Esophagus (tissue), 2 donors: ENCODE results near the gene PDIA6. TPM values are rescaled to one million over a fixed set of nuclear protein-coding genes. Genes with fewer than 3 reads are reported as not detected.

Experiments used
- H3K27ac ChIP-seq, 2 donors: one replicate each; pipeline ENCODE4 v1.5.1; 2013; ENCODE audit warnings: low read depth in 2 of 2, mild to moderate bottlenecking in 2 of 2, inconsistent platforms in 1 of 2, low read length in 1 of 2, moderate library complexity in 1 of 2
- H3K27me3 ChIP-seq, 2 donors: one replicate each; pipeline ENCODE4 v1.6.1; 2013; ENCODE audit warnings: low read length in 2 of 2, control low read depth in 1 of 2, mild to moderate bottlenecking in 1 of 2; ENCODE audit not compliant: insufficient read depth in 2 of 2, control insufficient read depth in 1 of 2
- H3K36me3 ChIP-seq, 2 donors: one replicate each; pipeline ENCODE4 v1.6.1; 2013; ENCODE audit warnings: low read length in 1 of 2; ENCODE audit not compliant: control insufficient read depth in 2 of 2, insufficient read depth in 2 of 2
- H3K4me1 ChIP-seq, 2 donors: one replicate each; pipeline ENCODE4 v1.6.1; 2013; ENCODE audit warnings: low read length in 1 of 2; ENCODE audit not compliant: control insufficient read depth in 2 of 2, insufficient read depth in 2 of 2
- H3K4me3 ChIP-seq, 2 donors: one replicate each; pipeline ENCODE4 v1.5.1; 2013; ENCODE audit warnings: low read length in 2 of 2, mild to moderate bottlenecking in 2 of 2, low read depth in 1 of 2, moderate library complexity in 1 of 2
- H3K9me3 ChIP-seq, 2 donors: one replicate each; pipeline ENCODE4 v1.6.1; 2013; ENCODE audit warnings: mild to moderate bottlenecking in 2 of 2, low read depth in 1 of 2, low read length in 1 of 2, moderate library complexity in 1 of 2; ENCODE audit not compliant: control insufficient read depth in 2 of 2, insufficient read depth in 1 of 2
- WGBS, 2 donors: extraction: QIAGEN DNeasy Blood & Tissue Kit; methylation state at CpG; one replicate each; pipeline ENCODE4 v1.1.7; 2013; 5-methylcytosine and 5-hydroxymethylcytosine counted together
- polyA plus RNA-seq, 2 donors: library from polyadenylated mRNA; stranded (reverse); fragments of 200-250 nt; gene quantifications; one replicate each; pipeline ENCODE4 v1.2.3, GENCODE V29; 2013
- donor health status: healthy with polysubstance abuse.
- donor health status: Bipolar disorder and iron deficiency.

PDIA6 gene
- polyA plus RNA-seq, 2 donors: 40.1 to 98.1 TPM

DNA sequence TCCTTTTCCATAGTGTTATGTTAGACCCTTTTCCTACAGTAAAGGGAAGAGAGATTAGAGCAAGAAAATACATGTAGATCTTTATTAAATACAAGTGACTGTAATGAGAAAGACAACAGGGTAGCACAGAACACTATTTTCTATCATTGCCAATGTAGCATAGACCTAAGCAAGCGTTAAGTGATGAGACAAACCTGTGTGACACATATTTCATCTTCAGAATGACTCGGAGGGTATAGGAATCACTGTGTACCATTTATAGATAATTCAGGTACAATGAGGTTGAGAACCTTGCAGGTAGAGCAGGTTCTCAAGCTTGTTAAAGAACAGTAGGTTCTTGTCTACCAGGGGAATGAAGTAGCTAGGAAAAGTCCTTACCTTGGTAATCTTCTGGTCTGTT, 15.9 kb downstream of the PDIA6 start:
- Histone ChIP-seq H3K36me3 (peaks cover 9 to 19% of the 10 kb centered on the region in 2 donors), H3K4me3 (no peak overlapping the region), H3K4me1 (no peaks in the 10 kb centered on the region), H3K27me3 (no peaks in the 10 kb centered on the region), H3K27ac (no peak overlapping the region), H3K9me3 (no peaks in the 10 kb centered on the region)
- WGBS, 2 donors: 89 to 92% methylated on average over 2 of the region's 2 CpGs

DNA sequence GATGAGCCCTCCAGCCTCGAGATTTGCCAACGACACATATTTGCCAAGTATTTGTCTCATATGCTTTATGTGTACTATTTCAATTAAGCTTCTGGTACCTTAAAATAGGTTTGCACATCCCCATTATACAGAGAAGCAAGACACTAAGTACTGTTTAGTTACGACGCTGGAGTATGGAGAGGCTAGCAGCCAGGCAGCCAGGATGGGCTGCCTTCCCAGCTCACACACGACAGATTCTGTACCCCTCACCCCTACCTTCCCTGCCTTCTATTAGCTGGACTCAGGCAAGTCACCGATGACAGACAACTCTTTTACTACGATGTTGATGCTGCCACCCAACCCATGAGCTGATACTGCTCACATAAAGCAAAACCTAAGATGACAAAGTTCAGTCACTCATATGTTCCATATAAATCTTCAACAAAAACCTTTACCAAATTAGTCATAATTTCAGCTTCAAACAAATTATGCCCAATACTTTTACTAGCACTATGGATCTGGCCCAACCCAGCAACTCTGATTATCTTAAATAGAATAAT, 17.0 kb downstream of the PDIA6 start:
- Histone ChIP-seq H3K27me3 (no peaks in the 10 kb centered on the region), H3K4me1 (no peaks in the 10 kb centered on the region), H3K4me3 (no peak overlapping the region), H3K27ac (no peak overlapping the region), H3K36me3 (peaks cover 9 to 28% of the 10 kb centered on the region in 2 donors), H3K9me3 (no peaks in the 10 kb centered on the region)
- WGBS, 2 donors: 66 to 70% methylated on average over 7 of the region's 7 CpGs

DNA sequence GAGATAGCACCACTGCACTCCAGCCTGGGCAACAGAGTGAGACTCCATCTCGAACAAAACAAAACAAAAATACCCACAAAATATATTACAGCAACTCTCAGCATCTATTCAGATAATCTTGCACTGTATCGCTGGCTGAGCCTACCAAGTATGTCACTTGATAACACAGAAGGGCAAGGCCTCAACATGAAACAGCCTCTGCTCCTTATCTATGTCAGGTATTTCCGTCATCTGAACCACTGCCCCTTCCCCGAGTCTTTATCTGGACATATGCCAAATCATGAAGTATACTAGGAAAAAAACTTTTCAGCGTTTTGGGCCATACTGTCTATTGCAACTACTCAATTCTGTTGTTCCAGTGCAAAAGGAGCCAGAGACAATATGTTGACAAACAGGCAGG, 17.7 kb downstream of the PDIA6 start:
- H3K4me1 ChIP-seq: no peaks in the 10 kb centered on the region

DNA sequence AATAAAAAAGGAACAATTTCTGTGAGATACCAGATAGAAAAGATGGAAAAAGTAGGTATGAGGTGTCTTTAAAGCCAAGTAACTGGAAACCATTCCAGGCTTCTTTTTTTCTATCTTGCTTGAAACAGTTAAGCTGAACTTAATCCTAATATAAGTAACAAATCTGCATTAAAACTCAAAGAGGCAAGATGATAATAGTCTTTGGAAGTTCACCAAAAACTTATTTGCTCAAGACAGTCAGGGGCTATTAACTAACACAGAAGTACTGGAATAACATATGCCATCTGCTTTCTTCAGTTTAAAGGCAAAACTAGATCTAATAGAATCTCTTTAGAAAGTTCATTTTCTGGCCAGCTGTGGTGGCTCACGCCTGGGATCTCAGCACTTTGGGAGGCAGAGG, 18.8 kb downstream of the PDIA6 start:
- Histone ChIP-seq H3K9me3 (no peaks in the 10 kb centered on the region), H3K27ac (no peak overlapping the region), H3K4me1 (no peaks in the 10 kb centered on the region), H3K4me3 (no peak overlapping the region), H3K27me3 (no peaks in the 10 kb centered on the region), H3K36me3 (peaks cover 9 to 35% of the 10 kb centered on the region in 2 donors)
- WGBS, 2 donors: 75 to 83% methylated on average over 1 of the region's 1 CpG

More for the DNA sequence above, 17.7 kb downstream of the PDIA6 start:
- Histone ChIP-seq H3K36me3 (peaks cover 9 to 32% of the 10 kb centered on the region in 2 donors), H3K4me3 (no peak overlapping the region), H3K27ac (no peak overlapping the region), H3K27me3 (no peaks in the 10 kb centered on the region), H3K9me3 (no peaks in the 10 kb centered on the region)
- 64 to 86% methylated on average over 5 of the region's 5 CpGs for WGBS, 2 donors

DNA sequence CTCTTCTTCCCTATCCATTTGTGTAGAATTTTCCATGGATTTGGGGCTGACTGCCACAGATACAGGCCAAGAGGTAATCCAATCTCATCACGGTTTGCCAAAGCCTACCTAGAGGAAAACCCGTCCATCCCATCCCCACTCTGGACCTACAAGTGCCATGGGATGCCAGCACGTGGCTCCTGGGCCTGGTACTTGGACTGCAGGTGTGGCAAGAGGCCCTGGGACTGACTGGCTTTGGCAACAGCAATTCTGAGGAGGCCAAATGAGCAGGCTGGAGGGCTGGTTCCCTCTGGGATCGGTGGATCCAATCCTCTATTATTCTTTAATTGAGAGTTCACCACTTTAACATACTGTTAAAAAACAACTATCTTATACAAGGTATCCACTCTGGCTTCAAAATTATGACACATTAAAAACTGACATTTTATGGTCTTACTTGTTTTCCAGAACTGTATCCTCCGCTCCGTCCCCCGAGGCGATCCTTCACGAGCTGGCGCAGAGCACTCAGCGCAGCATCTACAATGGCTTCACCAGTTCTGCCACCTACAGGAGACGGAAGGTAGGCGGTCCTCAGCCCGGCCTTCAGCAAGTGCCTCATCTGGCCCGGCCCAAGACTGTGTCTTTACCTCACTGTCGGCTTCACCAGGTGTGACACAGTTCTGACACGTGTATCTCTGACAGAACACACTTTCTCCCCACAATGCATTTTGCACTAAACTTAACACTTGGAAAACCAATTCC, 19.8 kb downstream of the PDIA6 start:
- peak overlapping the region in 1 of 2 donors; percentile 16 for H3K27ac ChIP-seq
- 92% methylated on average over 17 of the region's 17 CpGs for WGBS, 2 donors
- no peaks in the 10 kb centered on the region for H3K9me3 ChIP-seq
- H3K4me3 ChIP-seq: no peak overlapping the region
- peaks cover 9 to 38% of the 10 kb centered on the region in 2 donors for H3K36me3 ChIP-seq
- no peaks in the 10 kb centered on the region for H3K4me1 ChIP-seq
- no peaks in the 10 kb centered on the region for H3K27me3 ChIP-seq

DNA sequence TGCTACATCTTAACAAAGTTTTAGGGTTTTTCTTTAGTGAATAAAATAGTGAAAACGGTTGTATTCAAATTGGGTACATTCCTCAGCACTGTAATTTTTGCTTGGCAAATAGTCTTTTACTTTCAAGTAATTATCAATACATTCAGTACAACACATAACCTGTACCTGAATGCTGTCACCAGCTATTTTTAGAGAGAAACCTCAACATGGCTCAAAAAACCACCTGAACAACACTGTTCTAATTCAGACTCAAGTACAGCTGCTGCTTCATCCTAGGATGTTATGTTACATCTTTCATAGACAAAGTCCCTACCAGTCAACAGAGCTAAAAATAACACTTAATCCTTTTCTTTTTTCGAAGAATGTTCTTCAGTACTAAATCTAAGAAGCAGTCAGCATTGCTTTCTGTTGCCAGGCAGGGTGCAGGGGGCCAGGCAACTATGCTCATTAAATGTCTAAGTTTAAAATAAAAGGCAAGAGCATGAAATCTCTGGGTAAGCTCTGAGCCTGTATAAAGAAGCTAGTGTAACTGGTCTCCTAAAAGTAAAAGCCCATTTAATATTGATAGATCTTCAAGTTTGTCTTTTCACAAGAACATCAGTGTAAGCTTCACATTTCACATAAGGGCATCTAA, 20.5 kb downstream of the PDIA6 start:
- H3K27me3 ChIP-seq: no peaks in the 10 kb centered on the region

DNA sequence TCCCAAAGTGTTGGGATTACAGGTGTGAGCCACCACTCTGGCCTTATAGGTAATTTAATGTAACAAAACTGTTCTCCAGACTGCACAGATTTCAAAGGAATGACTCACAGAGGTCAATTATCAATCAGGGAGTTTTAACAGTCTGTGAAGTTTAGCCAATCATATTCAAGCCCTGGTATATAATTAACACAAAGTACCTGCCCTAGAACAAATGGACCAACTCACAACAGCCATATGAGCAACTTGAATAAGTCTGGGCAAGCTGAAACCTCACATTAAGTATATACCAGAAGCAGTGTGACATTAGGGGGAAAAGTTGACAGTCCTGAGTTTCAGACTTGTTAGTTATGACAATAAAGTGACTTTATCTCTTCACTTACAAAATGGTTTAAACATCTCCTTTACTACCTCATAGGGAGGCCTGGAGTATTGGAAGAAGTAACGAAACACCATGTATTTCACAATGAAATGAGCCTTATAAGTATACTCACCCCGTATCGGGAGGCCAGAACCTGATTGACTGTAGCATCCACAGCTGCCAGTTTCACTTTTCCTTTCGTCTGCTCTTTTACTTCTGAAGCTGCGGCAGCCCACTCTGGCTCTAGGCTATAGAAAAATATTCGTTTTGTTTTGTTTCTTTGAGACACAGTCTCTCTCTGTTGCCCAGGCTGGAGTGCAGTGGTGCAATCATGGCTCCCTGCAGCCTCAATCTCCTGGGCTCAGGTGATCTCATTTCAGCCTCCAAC, 22.2 kb downstream of the PDIA6 start:
- Histone ChIP-seq H3K4me1 (no peaks in the 10 kb centered on the region), H3K27ac (no peak overlapping the region), H3K27me3 (no peaks in the 10 kb centered on the region), H3K9me3 (no peaks in the 10 kb centered on the region), H3K4me3 (no peak overlapping the region), H3K36me3 (peaks cover 10 to 42% of the 10 kb centered on the region in 2 donors)
- WGBS, 2 donors: 83% methylated on average over 6 of the region's 6 CpGs

More for the DNA sequence above, 20.5 kb downstream of the PDIA6 start:
- H3K4me3 ChIP-seq: no peak overlapping the region
- H3K27ac ChIP-seq: no peak overlapping the region
- H3K36me3 ChIP-seq: peaks cover 8 to 39% of the 10 kb centered on the region in 2 donors
- H3K4me1 ChIP-seq: no peaks in the 10 kb centered on the region
- WGBS, 2 donors: 54 to 61% methylated on average over 2 of the region's 2 CpGs
- no peaks in the 10 kb centered on the region for H3K9me3 ChIP-seq

DNA sequence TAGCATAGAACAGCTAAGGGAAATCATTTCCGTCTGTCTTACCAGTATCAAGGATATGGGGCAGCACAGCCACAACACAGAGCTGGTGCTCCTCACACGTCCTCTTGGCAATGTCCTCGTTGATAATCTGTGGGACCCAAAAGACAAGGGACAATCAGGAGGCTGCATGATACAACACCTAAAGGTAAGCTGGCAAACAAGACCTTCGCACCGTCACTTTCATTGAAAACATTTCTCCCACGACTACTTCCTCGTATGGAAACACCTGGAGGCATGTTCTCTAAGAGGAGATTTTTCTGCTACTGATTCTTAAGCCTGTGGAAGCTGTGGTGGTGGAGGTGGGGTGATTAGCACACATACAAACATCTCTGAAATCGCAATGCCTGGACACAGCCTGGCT, 23.7 kb downstream of the PDIA6 start:
- H3K27me3 ChIP-seq: no peaks in the 10 kb centered on the region
- WGBS, 2 donors: 59 to 64% methylated on average over 8 of the region's 8 CpGs
- H3K4me3 ChIP-seq: no peak overlapping the region
- H3K9me3 ChIP-seq: no peaks in the 10 kb centered on the region
- no peaks in the 10 kb centered on the region for H3K4me1 ChIP-seq
- no peak overlapping the region for H3K27ac ChIP-seq
- peaks cover 8 to 46% of the 10 kb centered on the region in 2 donors for H3K36me3 ChIP-seq

DNA sequence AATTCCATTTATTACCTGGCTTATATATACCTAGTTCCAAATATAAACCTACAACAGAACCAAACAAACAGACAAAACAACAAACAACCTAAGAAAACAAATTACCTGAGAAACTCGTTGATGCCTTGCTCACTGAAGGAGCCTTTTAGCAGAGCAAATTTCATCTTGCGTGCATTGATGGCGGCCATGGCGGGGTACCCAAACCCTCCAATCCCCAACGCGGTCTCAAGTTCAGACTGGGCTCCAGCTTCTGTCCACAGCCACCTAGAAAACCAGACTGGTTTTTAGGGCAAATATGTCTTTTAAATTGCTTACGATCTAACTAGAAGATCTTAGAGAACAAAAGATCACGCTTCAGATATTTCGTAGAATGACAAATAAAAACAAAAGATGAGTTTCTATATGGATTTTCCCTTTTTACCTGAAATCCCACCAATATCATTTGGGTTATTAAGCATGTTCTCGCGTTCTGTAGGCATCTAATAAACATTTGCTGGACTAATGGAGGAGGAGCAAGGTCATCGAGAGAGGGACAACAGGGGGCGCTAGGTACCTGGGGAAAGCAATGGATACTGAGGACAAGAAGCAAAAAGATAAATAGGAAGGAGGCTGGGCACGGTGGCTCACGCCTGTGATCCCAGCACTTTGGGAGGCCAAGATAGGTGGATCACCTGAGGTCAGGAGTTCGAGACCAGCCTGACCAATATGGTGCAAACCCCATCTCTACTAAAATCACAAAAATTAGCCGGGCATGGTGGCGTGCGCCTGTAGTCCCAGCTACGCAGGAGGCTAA, 25.2 kb downstream of the PDIA6 start:
- peaks cover 6 to 43% of the 10 kb centered on the region in 2 donors for H3K36me3 ChIP-seq
- WGBS, 2 donors: 86 to 90% methylated on average over 20 of the region's 20 CpGs
- no peak overlapping the region for H3K4me3 ChIP-seq
- no peaks in the 10 kb centered on the region for H3K4me1 ChIP-seq
- H3K9me3 ChIP-seq: no peaks in the 10 kb centered on the region
- no peaks in the 10 kb centered on the region for H3K27me3 ChIP-seq
- H3K27ac ChIP-seq: no peak overlapping the region
